IMR-90 (cell line): ENCODE measurements around the gene SCN1B. TPM values are rescaled to one million over a fixed set of nuclear protein-coding genes. Genes with fewer than 3 reads are reported as not detected.

ENCODE experiments used
- ATAC-seq: fragments of 200-7000 bp; cut with Tn5 transposase; 2 replicates; pipeline ENCODE4 v1.9.1; 2020; ENCODE audit warnings: low read depth, mild to moderate bottlenecking, moderate library complexity
- BruUV-seq: library from RNA; stranded (reverse); fragments of 400-500 nt; replicated peaks from 2 replicates; lab custom pipeline; 2021; lab: Mats Ljungman, UMichigan
- CTCF ChIA-PET: fragments of 300-600 bp; formaldehyde crosslinking; extraction: SDS; loops from one replicate; lab custom pipeline; 2021; ENCODE audit warnings: antibody characterized with exemption; lab: Yijun Ruan, JAX
- POLR2A ChIA-PET: fragments of 300-600 bp; sonication (Branson Sonifier 250); formaldehyde crosslinking; loops from one replicate; lab custom pipeline; 2022; ENCODE audit warnings: antibody characterized with exemption; ENCODE audit not compliant: unreplicated experiment; lab: Charles Lee
- DNase-seq: peaks from one replicate; pipeline ENCODE4 v3.0.0; 2013
- H2AFZ ChIP-seq: replicated peaks from 2 replicates; pipeline ENCODE3; 2013; ENCODE audit warnings: low read length, mild to moderate bottlenecking; ENCODE audit not compliant: poor library complexity
- H2AK5ac ChIP-seq: 2 replicates; pipeline ENCODE4 v1.6.1; 2013; ENCODE audit warnings: low read depth, low read length, inconsistent platforms
- H2AK9ac ChIP-seq: replicated peaks from 2 replicates; pipeline ENCODE3; 2013; ENCODE audit warnings: mild to moderate bottlenecking, low read depth, low read length, moderate library complexity; ENCODE audit not compliant: poor library complexity
- H2BK120ac ChIP-seq: 2 replicates; pipeline ENCODE4 v1.6.1; 2013; ENCODE audit warnings: low read depth, low read length, inconsistent platforms
- H2BK15ac ChIP-seq: 3 replicates; pipeline ENCODE4 v1.6.1; 2013; ENCODE audit warnings: low read depth, low read length, inconsistent platforms
- H2BK20ac ChIP-seq: 2 replicates; pipeline ENCODE4 v1.6.1; 2013; ENCODE audit warnings: low read depth, mild to moderate bottlenecking, inconsistent platforms, low read length, moderate library complexity
- H2BK5ac ChIP-seq: 2 replicates; pipeline ENCODE4 v1.6.1; 2013; ENCODE audit warnings: mild to moderate bottlenecking, low read depth, low read length, inconsistent platforms; ENCODE audit not compliant: poor library complexity, severe bottlenecking
- H3K14ac ChIP-seq: replicated peaks from 2 replicates; pipeline ENCODE4 v1.6.1; 2013; ENCODE audit warnings: low read depth, low read length, inconsistent platforms
- H3K18ac ChIP-seq: 2 replicates; pipeline ENCODE4 v1.6.1; 2013; ENCODE audit warnings: low read depth, low read length, control low read depth
- H3K23ac ChIP-seq: 2 replicates; pipeline ENCODE4 v1.6.1; 2013; ENCODE audit warnings: low read depth, low read length, inconsistent platforms
- H3K27ac ChIP-seq: 2 replicates; pipeline ENCODE4 v1.5.1; 2013; ENCODE audit warnings: mild to moderate bottlenecking, control low read depth, low read length; ENCODE audit not compliant: insufficient read depth
- H3K27me3 ChIP-seq: 2 replicates; pipeline ENCODE4 v1.6.1; 2013; ENCODE audit warnings: low read length; ENCODE audit not compliant: control insufficient read depth, insufficient read depth
- H3K36me3 ChIP-seq: 2 replicates; pipeline ENCODE4 v1.6.1; 2013; ENCODE audit warnings: low read length, mixed read lengths; ENCODE audit not compliant: control insufficient read depth, insufficient read depth
- H3K4ac ChIP-seq: 2 replicates; pipeline ENCODE4 v1.6.1; 2013; ENCODE audit warnings: low read depth, low read length, inconsistent platforms
- H3K4me1 ChIP-seq: 2 replicates; pipeline ENCODE4 v1.6.1; 2013; ENCODE audit warnings: low read length, mixed read lengths; ENCODE audit not compliant: control insufficient read depth, insufficient read depth
- H3K4me2 ChIP-seq: 2 replicates; pipeline ENCODE4 v1.6.1; 2013; ENCODE audit warnings: low read depth, mild to moderate bottlenecking, control low read depth, low read length, moderate library complexity
- H3K4me3 ChIP-seq: 2 replicates; pipeline ENCODE4 v1.5.1; 2013; ENCODE audit warnings: low read depth, mild to moderate bottlenecking, control low read depth, low read length, moderate library complexity; ENCODE audit not compliant: insufficient read depth
- H3K56ac ChIP-seq: 2 replicates; pipeline ENCODE4 v1.6.1; 2013; ENCODE audit warnings: low read length, inconsistent platforms; ENCODE audit not compliant: insufficient read depth; ENCODE audit errors: extremely low read depth
- H3K79me1 ChIP-seq, 2 experiments: 2 replicates each; pipeline ENCODE4 v1.6.1; 2013; ENCODE audit warnings: low read length in 2 of 2, inconsistent platforms in 1 of 2, low read depth in 1 of 2
- H3K9ac ChIP-seq: 2 replicates; pipeline ENCODE4 v1.6.1; 2013; ENCODE audit warnings: low read depth, low read length, control low read depth
- H3K9me1 ChIP-seq: 2 replicates; pipeline ENCODE4 v1.6.1; 2013; ENCODE audit warnings: low read length, inconsistent platforms; ENCODE audit not compliant: insufficient read depth
- H3K9me3 ChIP-seq: 2 replicates; pipeline ENCODE4 v1.6.1; 2013; ENCODE audit warnings: low read length; ENCODE audit not compliant: control insufficient read depth, insufficient read depth
- H4K20me1 ChIP-seq: 2 replicates; pipeline ENCODE4 v1.6.1; 2013; ENCODE audit warnings: low read length, inconsistent platforms; ENCODE audit not compliant: insufficient read depth
- H4K5ac ChIP-seq: 2 replicates; pipeline ENCODE4 v1.6.1; 2013; ENCODE audit warnings: mild to moderate bottlenecking, low read depth, low read length, control low read depth
- H4K8ac ChIP-seq, 2 experiments: 2 replicates each; pipeline ENCODE4 v1.6.1; 2013; ENCODE audit warnings: low read depth in 2 of 2, low read length in 2 of 2, control low read depth in 1 of 2, inconsistent platforms in 1 of 2
- H4K91ac ChIP-seq: 2 replicates; pipeline ENCODE4 v1.6.1; 2013; ENCODE audit warnings: low read depth, low read length, inconsistent platforms; ENCODE audit not compliant: insufficient read depth
- BHLHE40 ChIP-seq: fragments of 150-350 bp; IDR thresholded peaks from 2 replicates; pipeline ENCODE4 v1.6.1; 2016; ENCODE audit warnings: mild to moderate bottlenecking, low read depth, low read length
- CEBPB ChIP-seq: IDR thresholded peaks from 2 replicates; pipeline ENCODE4 v1.6.1; 2012; ENCODE audit warnings: low read depth, low read length, improper control_type of control experiment
- CHD1 ChIP-seq: IDR thresholded peaks from 2 replicates; pipeline ENCODE4 v1.6.1; 2012; ENCODE audit warnings: low read depth, low read length, improper control_type of control experiment
- MAFK ChIP-seq: IDR thresholded peaks from 2 replicates; pipeline ENCODE4 v1.6.1; 2012; ENCODE audit warnings: low read depth, low read length, improper control_type of control experiment
- MAZ ChIP-seq: IDR thresholded peaks from 2 replicates; pipeline ENCODE4 v1.6.1; 2012; ENCODE audit warnings: low read depth, mild to moderate bottlenecking, low read length, improper control_type of control experiment, moderate library complexity, borderline replicate concordance
- MXI1 ChIP-seq: IDR thresholded peaks from 2 replicates; pipeline ENCODE4 v1.6.1; 2012; ENCODE audit warnings: low read depth, mild to moderate bottlenecking, low read length, moderate library complexity, borderline replicate concordance
- POLR2A ChIP-seq: IDR thresholded peaks from 2 replicates; pipeline ENCODE4 v1.6.1; 2012; ENCODE audit warnings: mild to moderate bottlenecking, low read depth, low read length
- RCOR1 ChIP-seq: IDR thresholded peaks from 2 replicates; pipeline ENCODE4 v1.6.1; 2012; ENCODE audit warnings: mild to moderate bottlenecking, low read length, improper control_type of control experiment; ENCODE audit not compliant: insufficient replicate concordance
- RFX5 ChIP-seq: IDR thresholded peaks from 2 replicates; pipeline ENCODE4 v1.8.0; 2012; ENCODE audit warnings: low read depth, mild to moderate bottlenecking, low read length, moderate library complexity
- SMC3 ChIP-seq: fragments of 150-350 bp; IDR thresholded peaks from 2 replicates; pipeline ENCODE4 v1.6.1; 2016; ENCODE audit warnings: low read depth, mild to moderate bottlenecking, antibody characterized with exemption, low read length, moderate library complexity
- WGBS, 2 experiments: methylation state at CpG; one replicate each; pipeline versions ENCODE4 v1.1.5 to v1.1.7; 2013; ENCODE audit warnings: missing lambda C conversion rate in 2 of 2; ENCODE audit not compliant: insufficient read length in 1 of 2; ENCODE audit errors: extremely low coverage in 2 of 2; 5-methylcytosine and 5-hydroxymethylcytosine counted together
- dilution Hi-C: fragments of 300-500 bp; cut with HindIII; formaldehyde crosslinking; loops from one replicate; pipeline ENCODE4 v1.14.3; 2018; ENCODE audit warnings: low sequenced_read_pairs; ENCODE audit not compliant: unreplicated experiment
- in situ Hi-C: fragments of 300-500 bp; cut with MboI; formaldehyde crosslinking; loops from 3 replicates; pipeline ENCODE4 v1.14.3; 2019; ENCODE audit warnings: low sequenced_read_pairs, inconsistent platforms, mixed read lengths
- intact Hi-C: fragments of 100-400 bp; cut with micrococcal nuclease; formaldehyde crosslinking; loops from 2 replicates; pipeline ENCODE4 v1.10.0; 2022
- polyA plus RNA-seq, 3 experiments: library from polyadenylated mRNA; depleted of rRNA; stranded (reverse); fragments of >200 nt; gene quantifications; 2 replicates each; pipeline ENCODE4 v1.2.3, GENCODE V29; 2012; ENCODE audit warnings: low replicate concordance in 1 of 3
- total RNA-seq: library from RNA; depleted of rRNA; stranded (reverse); fragments of >200 nt; gene quantifications from 2 replicates; pipeline ENCODE4 v1.2.3, GENCODE V29; 2012
- TF ChIP-seq, protein P1 (sequence below): conservative IDR thresholded peaks from 2 replicates; pipeline ENCODE4 v1.5.1; 2012; ENCODE audit warnings: mild to moderate bottlenecking, low read depth, low read length, improper control_type of control experiment
- TF ChIP-seq, protein P2 (sequence below): fragments of 150-350 bp; IDR thresholded peaks from 2 replicates; pipeline ENCODE4 v1.6.1; 2016; ENCODE audit warnings: low read depth, mild to moderate bottlenecking, low read length, moderate library complexity, borderline replicate concordance
- TF ChIP-seq, protein P3 (sequence below): fragments of 150-350 bp; IDR thresholded peaks from 2 replicates; pipeline ENCODE4 v1.6.1; 2017; ENCODE audit warnings: mild to moderate bottlenecking, antibody characterized with exemption, low read length, low read depth

Gene SCN1B
- total and polyA plus RNA-seq, 2 of the 4 experiments (the other 2 are of a cell fraction): 2.0 to 9.6 TPM

DNA sequence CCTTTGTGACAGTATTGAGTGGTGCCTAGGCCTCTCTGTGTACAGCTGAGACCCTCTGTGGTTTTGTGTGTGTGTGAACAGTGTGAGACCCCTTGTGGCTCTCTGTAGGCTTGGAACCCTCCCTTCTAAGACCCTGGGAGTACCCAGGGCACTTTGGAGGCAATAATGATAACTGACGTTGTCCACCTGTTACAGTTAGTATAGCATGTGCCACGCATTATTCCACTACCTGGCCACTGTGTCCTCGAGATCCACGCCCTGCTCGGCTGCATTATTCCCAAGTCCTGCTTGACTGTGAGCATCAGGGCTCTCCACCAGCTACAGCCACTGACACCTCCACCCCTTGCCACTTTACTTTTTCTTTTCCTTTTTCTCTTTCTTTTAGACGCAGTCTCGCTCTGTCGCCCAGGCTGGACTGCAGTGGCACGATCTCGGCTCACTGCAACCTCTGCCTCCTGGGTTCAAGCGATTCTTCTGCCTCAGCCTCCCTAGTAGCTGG, 28.2 kb upstream of the SCN1B start:
- Histone ChIP-seq H2BK120ac (no peak overlapping the region), H3K4me1 (peaks cover 23% of the 10 kb centered on the region), H4K91ac (no peak overlapping the region), H3K9me3 (no peaks in the 10 kb centered on the region), H3K4ac (no peak overlapping the region), H3K14ac (no peak overlapping the region), H3K4me2 (no peak overlapping the region; the same call in 1 of the 2 replicates), H3K79me1 (peaks cover 24 to 69% of the 10 kb centered on the region in 2 experiments), H4K5ac (no peak overlapping the region), H4K8ac (no peak overlapping the region), H3K27ac (no peak overlapping the region), H3K18ac (no peak overlapping the region), H3K4me3 (no peak overlapping the region), H2AK5ac (peak overlapping the region; percentile 4; the same call in 1 of the 2 replicates), H2BK20ac (no peak overlapping the region), H4K20me1 (peaks cover 53% of the 10 kb centered on the region), H3K56ac (no peak overlapping the region), H2AFZ (no peak overlapping the region), H2BK5ac (no peak overlapping the region), H2AK9ac (peak overlapping the region; percentile 57), H3K36me3 (peaks cover 14% of the 10 kb centered on the region), H3K23ac (peak overlapping the region; percentile 63), H3K9ac (no peak overlapping the region), H3K27me3 (no peaks in the 10 kb centered on the region), H3K9me1 (peaks cover 28% of the 10 kb centered on the region), H2BK15ac (no peak overlapping the region)
- CTCF ChIA-PET: no interaction called here
- intact Hi-C loops (no loop called here), in situ Hi-C loops (no loop called here), dilution Hi-C loops (no loop called here)
- TF ChIP-seq CHD1 (no peak), SMC3 (no peak), RFX5 (no peak), MXI1 (no peak), BHLHE40 (no peak), RCOR1 (no peak), MAFK (no peak), CEBPB (no peak), POLR2A (no peak), MAZ (no peak)
- TF ChIP-seq, protein P1, sequence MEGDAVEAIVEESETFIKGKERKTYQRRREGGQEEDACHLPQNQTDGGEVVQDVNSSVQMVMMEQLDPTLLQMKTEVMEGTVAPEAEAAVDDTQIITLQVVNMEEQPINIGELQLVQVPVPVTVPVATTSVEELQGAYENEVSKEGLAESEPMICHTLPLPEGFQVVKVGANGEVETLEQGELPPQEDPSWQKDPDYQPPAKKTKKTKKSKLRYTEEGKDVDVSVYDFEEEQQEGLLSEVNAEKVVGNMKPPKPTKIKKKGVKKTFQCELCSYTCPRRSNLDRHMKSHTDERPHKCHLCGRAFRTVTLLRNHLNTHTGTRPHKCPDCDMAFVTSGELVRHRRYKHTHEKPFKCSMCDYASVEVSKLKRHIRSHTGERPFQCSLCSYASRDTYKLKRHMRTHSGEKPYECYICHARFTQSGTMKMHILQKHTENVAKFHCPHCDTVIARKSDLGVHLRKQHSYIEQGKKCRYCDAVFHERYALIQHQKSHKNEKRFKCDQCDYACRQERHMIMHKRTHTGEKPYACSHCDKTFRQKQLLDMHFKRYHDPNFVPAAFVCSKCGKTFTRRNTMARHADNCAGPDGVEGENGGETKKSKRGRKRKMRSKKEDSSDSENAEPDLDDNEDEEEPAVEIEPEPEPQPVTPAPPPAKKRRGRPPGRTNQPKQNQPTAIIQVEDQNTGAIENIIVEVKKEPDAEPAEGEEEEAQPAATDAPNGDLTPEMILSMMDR: no peak
- TF ChIP-seq, protein P2, sequence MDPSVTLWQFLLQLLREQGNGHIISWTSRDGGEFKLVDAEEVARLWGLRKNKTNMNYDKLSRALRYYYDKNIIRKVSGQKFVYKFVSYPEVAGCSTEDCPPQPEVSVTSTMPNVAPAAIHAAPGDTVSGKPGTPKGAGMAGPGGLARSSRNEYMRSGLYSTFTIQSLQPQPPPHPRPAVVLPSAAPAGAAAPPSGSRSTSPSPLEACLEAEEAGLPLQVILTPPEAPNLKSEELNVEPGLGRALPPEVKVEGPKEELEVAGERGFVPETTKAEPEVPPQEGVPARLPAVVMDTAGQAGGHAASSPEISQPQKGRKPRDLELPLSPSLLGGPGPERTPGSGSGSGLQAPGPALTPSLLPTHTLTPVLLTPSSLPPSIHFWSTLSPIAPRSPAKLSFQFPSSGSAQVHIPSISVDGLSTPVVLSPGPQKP: no peak
- TF ChIP-seq, protein P3, sequence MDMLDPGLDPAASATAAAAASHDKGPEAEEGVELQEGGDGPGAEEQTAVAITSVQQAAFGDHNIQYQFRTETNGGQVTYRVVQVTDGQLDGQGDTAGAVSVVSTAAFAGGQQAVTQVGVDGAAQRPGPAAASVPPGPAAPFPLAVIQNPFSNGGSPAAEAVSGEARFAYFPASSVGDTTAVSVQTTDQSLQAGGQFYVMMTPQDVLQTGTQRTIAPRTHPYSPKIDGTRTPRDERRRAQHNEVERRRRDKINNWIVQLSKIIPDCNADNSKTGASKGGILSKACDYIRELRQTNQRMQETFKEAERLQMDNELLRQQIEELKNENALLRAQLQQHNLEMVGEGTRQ: no peak
- TSS peak; percentile 46 for BruUV-seq
- no peak for DNase-seq
- POLR2A ChIA-PET: no interaction called here
- 100% methylated on average over 6 of the region's 11 CpGs; no CpG with 5 or more reads in 1 of the 2 experiments for WGBS, 2 experiments
- no peak for ATAC-seq
